Fibroblast of skin of back (primary cell): ENCODE data around the gene INPP5K.

Experiments
- DNase-seq: peaks from one replicate; pipeline ENCODE4 v3.0.0-alpha.2; 2013

INPP5K gene

DNA sequence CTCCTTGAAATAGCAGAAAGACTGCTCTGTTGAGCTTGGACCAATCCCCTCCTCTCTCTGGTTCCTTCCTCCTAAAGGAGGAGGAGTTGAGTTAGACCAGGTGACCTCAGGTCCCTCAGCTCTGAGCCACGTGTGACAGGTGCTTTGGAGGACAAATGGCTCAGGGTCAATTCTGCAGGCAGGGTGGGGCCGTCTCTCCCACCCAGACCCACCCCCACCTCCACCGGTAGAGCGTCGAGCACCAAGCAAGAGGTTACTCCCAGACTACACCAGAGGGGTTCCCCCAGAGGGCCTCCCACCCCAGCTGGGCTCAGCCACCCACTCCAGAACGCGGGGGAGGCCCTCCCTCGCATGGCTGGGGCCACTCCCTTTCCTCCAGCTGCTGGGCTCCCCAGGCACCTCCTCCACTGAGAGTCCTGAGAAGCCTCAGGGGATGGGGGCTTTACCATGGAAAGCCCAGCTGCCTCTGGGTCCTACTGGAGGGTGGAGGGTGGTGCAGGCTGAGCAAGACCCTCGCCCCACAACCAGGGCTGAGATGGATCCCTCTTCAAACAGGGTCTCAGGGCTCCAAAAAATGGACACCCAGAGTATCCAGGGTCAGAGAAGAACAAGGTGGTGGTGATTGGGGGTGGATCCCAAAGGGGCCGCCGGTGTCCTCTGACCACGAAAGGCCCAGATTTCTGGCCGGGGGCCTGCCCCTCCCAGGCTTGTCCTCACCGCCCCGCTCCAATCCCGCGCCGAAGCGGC, 31.6 kb downstream of the INPP5K start:
- peak; percentile 60 for DNase-seq

- no peak for DNase-seq
These were observed 32.3 kb downstream of the INPP5K start for GRCh38 chr17:1484060-1484535.

GRCh38 chr17:1482680-1483079, 33.7 kb downstream of the INPP5K start:
- no peak for DNase-seq

GRCh38 chr17:1481736-1482135, 34.7 kb downstream of the INPP5K start:
- DNase-seq, result no peak

DNA sequence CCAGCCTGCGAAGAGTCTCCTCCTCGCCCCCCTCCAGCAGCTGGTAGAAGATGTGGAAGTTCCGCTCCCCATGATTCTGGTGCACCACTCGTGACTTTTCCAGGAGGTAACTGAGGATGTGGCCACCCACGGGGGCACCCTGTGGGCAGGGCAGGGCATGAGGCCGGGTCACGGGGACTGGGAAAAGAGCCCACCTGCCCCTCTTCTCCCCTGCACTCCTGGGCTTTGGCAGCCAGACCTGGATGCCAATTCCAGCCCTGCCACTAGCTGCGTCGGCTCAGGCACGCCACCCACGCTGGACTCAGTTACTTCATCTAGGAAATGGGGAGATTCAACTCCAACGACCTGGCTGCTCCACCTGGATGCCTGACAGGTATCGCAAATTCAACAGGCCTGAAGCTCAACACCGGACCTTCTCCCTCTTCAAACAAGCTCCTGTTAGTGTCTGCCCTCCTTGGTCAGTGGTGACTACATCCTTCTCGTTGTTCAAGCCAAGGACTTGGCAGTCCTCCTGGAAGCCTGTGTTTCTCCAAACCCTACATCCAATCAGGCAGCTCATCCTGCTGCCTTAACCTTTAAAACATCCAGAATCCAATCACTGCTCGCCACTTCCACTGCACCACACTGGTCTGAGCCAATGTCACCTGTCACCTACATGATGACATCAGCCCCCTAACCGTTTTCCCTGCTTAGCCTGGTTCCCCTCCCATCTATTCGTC, 35.5 kb downstream of the INPP5K start:
- DNase-seq, result no peak

DNA sequence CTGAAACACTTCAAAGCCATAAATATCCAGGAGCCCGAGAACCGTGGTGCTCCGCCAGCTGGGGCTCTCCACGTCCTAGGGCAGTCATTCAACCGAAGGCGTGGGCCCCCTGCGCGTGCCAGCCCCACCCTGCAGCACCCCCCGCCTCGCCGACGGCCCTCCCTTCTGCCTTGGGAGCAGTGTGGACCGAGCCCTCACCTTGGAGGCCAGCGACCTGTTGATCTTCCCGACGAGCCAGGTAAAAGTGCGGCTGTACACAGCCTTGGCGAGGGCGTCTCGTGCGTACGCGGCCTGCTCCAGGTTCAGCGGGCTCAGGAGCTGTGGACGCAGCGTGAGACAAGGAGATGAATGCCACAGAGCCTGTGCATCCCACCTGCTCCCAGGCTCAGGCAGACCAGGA, 38.0 kb downstream of the INPP5K start:
- DNase-seq, result no peak

- no peak for DNase-seq
These were observed 41.0 kb downstream of the INPP5K start for GRCh38 chr17:1475321-1475854.

DNA sequence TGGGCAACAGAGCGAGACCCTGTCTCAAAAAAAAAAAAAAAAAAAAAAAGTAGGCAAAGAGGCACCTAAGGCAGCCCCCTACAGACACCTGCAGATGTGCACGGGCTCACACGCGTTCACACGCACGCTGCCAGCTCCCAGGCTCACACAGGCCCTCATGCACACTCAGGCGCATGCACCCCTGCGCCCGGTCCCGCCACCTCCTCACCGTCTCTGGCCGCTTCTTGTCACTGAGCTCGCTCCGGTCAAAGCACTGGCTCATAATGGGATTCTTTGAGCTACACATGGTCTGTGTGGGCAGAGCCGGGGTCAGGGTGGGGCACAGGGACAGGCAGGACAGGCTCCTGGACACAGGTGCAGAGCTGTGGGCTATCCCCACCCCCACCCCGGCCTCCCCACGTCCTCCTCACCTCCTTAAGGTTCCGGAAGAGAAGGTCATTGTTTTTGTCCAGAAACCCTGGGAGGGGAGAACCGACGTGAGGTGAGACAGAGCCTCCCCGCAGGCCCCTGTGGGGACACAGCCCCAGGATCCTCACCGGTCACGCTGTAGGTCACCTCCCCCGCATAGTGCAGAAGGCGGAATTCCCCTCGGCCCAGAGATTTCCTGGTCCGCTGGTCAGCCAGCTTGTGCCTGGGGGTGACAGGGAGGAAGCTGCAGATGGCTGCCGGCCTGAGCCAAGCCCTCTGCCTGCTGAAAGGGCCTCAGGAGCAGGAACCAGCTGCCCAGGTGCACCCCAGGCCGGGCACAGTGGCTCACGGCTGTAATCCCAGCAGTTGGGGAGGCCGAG, 41.8 kb downstream of the INPP5K start:
- no peak for DNase-seq

DNA sequence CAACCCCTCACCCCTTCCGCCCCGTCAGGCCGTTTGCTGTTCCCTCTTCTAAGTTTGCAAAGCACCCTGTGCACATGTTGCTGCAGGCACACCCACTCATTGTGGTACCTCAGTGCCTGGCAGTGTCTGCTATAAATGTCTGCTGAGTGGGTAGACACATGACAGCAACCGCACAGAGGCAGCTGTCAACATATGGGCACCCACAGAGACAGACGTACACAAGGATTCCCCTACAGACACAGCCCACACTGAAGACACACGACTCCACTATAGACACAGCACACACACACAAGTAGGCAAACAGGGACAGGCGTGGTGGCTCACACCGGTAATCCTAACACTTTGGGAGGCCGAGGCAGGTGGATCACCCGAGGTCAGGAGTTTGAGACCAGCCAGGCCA, 42.6 kb downstream of the INPP5K start:
- DNase-seq, result no peak

GRCh38 chr17:1473170-1473569, 43.2 kb downstream of the INPP5K start:
- no peak for DNase-seq

GRCh38 chr17:1471911-1472821, 44.2 kb downstream of the INPP5K start:
- no peak for DNase-seq

DNA sequence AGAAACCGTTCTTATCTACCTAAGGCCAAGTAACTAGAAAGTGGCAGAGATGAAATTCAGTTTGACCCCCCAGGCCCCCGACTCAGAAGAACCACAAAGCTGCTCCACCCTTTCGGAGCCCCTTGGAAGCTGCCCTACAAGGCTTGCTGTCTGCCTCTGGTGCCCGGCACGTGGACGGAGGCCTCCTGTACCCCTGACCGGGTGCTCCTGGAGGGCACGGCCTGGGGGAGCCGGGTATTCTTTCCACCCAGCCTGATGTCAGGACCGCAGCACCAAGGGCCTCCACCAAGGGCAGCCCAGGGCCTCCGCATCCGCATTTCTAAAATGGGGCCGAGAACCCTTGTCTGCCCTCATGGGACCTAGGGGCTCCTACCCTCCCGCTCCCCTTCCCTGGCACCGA, 44.9 kb downstream of the INPP5K start:
- DNase-seq, result no peak

DNA sequence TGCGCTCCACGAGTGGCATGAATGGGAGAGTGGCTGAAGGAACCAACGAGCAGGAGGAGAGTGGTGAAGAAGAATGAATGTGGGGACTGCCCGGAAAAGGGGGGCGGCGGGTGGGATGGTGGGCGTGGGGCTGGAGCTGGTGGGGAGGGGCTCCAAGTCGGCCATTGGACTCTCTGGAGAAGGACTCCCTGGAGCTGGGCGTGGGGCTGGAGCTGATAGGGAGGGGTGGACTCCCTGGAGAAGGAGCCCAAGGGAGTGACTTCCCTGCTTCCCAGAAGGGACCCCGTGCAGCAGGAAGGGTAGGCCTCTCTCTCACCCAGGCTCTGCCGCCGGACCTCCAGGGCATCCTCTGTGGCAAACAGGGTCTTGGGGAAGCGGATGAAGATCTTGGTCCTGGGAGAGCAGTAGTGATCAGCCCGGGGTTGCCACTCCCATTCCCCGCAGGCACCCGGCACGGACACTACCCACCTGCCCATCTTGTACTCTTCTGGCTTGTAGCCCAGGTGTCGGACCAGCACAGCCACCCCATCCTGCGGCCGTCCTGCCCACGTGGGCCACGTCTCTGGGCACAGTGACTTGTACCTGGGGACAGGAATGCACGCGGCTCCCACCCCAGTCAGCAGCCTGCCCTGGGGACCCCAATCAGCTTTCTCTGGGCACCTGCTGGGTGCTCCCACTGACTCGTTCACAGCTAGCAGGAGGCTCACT, 45.5 kb downstream of the INPP5K start:
- DNase-seq, result no peak

- DNase-seq, result no peak
These were observed 46.2 kb downstream of the INPP5K start for GRCh38 chr17:1470071-1470754.

DNA sequence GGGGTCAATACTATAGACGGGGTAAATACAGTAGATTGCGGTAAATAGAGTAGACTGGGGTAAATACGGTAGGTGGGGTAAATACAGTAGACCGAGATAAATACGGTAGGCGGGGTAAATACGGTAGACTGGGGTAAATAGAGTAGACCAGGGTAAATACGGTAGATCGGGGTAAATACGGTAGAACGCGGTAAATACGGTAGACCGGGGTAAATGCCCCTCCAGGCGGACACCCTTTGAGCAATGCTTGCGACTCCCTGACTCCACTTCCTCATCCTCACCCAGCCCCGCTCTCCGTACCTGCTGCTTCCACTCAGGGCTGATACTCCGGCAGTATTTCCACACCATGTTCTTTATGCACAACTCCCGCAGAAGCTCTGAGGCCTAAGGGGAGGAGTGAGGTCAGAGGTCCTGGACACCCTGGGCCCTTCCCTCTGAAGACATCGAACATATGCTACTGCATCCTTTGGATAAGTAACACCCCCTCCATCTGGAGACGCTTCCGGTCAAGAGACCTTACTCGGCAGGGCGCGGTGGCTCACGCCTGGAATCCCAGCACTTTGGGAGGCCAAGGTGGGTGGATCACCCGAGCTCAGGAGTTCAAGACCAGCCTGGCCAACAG, 47.1 kb downstream of the INPP5K start:
- DNase-seq, result peak; percentile 40

DNA sequence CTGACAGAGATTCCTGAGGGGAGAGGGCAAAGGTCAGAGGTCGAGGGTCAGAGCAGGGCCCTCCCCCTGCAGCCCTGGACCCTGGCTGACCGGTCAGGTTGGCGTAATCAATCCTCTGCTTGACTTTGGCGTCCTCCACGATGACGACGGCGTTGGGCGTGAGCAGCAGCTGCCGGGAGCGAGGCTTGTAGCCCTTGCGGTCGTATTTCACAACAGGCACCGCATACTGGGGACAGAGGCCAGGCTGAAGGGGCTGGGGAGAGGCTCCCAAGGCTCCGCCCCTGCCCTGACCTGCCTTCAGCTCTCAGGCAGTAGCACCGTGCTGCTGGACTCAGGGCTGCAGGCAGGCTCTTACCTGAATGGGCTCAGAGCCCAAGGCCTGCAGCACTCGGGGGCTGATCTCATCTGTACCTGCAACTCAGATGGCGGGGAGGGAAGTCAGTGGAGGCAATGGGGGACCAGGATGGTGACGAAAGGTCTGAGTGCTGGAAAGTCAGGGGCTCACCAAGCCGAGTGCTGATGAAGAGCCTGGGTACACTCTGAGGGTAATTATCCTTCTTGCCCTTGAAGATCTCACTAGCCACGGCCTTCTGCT, 48.4 kb downstream of the INPP5K start:
- DNase-seq, result no peak

- DNase-seq, result no peak
These were observed 49.2 kb downstream of the INPP5K start for GRCh38 chr17:1467258-1467657.

DNA sequence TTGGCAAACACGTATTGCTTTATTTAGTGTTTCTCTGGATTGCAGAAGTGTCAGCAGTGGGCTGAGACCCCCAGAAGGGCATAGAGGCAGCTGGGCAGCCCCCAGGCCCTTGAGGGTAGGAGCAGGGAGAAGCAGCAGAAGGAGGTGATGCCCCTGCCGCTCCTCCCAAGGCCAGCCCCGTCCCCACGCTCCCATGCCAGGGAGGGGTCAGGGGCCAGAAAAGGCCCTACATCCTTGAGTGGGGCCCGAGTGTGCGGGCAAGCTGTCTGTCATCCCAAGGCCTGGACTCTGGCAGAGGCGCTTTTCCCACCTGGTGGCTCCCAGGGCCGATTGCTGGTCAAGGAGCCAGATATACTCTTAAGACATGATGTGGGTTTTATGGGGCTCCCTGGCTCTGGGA, 52.2 kb downstream of the INPP5K start:
- no peak for DNase-seq
